IMR-90 (cell line): ENCODE measurements around the gene PLA2G4B. TPM values are rescaled to one million over a fixed set of nuclear protein-coding genes. Genes with fewer than 3 reads are reported as not detected.

ENCODE experiments used
- ATAC-seq: fragments of 200-7000 bp; cut with Tn5 transposase; 2 replicates; pipeline ENCODE4 v1.9.1; 2020; ENCODE audit warnings: low read depth, mild to moderate bottlenecking, moderate library complexity
- BruUV-seq: library from RNA; stranded (reverse); fragments of 400-500 nt; replicated peaks from 2 replicates; lab custom pipeline; 2021; lab: Mats Ljungman, UMichigan
- CTCF ChIA-PET: fragments of 300-600 bp; formaldehyde crosslinking; extraction: SDS; loops from one replicate; lab custom pipeline; 2021; ENCODE audit warnings: antibody characterized with exemption; lab: Yijun Ruan, JAX
- POLR2A ChIA-PET: fragments of 300-600 bp; sonication (Branson Sonifier 250); formaldehyde crosslinking; loops from one replicate; lab custom pipeline; 2022; ENCODE audit warnings: antibody characterized with exemption; ENCODE audit not compliant: unreplicated experiment; lab: Charles Lee
- DNase-seq: peaks from one replicate; pipeline ENCODE4 v3.0.0; 2013
- H2AFZ ChIP-seq: replicated peaks from 2 replicates; pipeline ENCODE3; 2013; ENCODE audit warnings: low read length, mild to moderate bottlenecking; ENCODE audit not compliant: poor library complexity
- H2AK5ac ChIP-seq: 2 replicates; pipeline ENCODE4 v1.6.1; 2013; ENCODE audit warnings: low read depth, low read length, inconsistent platforms
- H2AK9ac ChIP-seq: replicated peaks from 2 replicates; pipeline ENCODE3; 2013; ENCODE audit warnings: mild to moderate bottlenecking, low read depth, low read length, moderate library complexity; ENCODE audit not compliant: poor library complexity
- H2BK120ac ChIP-seq: 2 replicates; pipeline ENCODE4 v1.6.1; 2013; ENCODE audit warnings: low read depth, low read length, inconsistent platforms
- H2BK15ac ChIP-seq: 3 replicates; pipeline ENCODE4 v1.6.1; 2013; ENCODE audit warnings: low read depth, low read length, inconsistent platforms
- H2BK20ac ChIP-seq: 2 replicates; pipeline ENCODE4 v1.6.1; 2013; ENCODE audit warnings: low read depth, mild to moderate bottlenecking, inconsistent platforms, low read length, moderate library complexity
- H2BK5ac ChIP-seq: 2 replicates; pipeline ENCODE4 v1.6.1; 2013; ENCODE audit warnings: mild to moderate bottlenecking, low read depth, low read length, inconsistent platforms; ENCODE audit not compliant: poor library complexity, severe bottlenecking
- H3K14ac ChIP-seq: replicated peaks from 2 replicates; pipeline ENCODE4 v1.6.1; 2013; ENCODE audit warnings: low read depth, low read length, inconsistent platforms
- H3K18ac ChIP-seq: 2 replicates; pipeline ENCODE4 v1.6.1; 2013; ENCODE audit warnings: low read depth, low read length, control low read depth
- H3K23ac ChIP-seq: 2 replicates; pipeline ENCODE4 v1.6.1; 2013; ENCODE audit warnings: low read depth, low read length, inconsistent platforms
- H3K27ac ChIP-seq: 2 replicates; pipeline ENCODE4 v1.5.1; 2013; ENCODE audit warnings: mild to moderate bottlenecking, control low read depth, low read length; ENCODE audit not compliant: insufficient read depth
- H3K27me3 ChIP-seq: 2 replicates; pipeline ENCODE4 v1.6.1; 2013; ENCODE audit warnings: low read length; ENCODE audit not compliant: control insufficient read depth, insufficient read depth
- H3K36me3 ChIP-seq: 2 replicates; pipeline ENCODE4 v1.6.1; 2013; ENCODE audit warnings: low read length, mixed read lengths; ENCODE audit not compliant: control insufficient read depth, insufficient read depth
- H3K4ac ChIP-seq: 2 replicates; pipeline ENCODE4 v1.6.1; 2013; ENCODE audit warnings: low read depth, low read length, inconsistent platforms
- H3K4me1 ChIP-seq: 2 replicates; pipeline ENCODE4 v1.6.1; 2013; ENCODE audit warnings: low read length, mixed read lengths; ENCODE audit not compliant: control insufficient read depth, insufficient read depth
- H3K4me2 ChIP-seq: 2 replicates; pipeline ENCODE4 v1.6.1; 2013; ENCODE audit warnings: low read depth, mild to moderate bottlenecking, control low read depth, low read length, moderate library complexity
- H3K4me3 ChIP-seq: 2 replicates; pipeline ENCODE4 v1.5.1; 2013; ENCODE audit warnings: low read depth, mild to moderate bottlenecking, control low read depth, low read length, moderate library complexity; ENCODE audit not compliant: insufficient read depth
- H3K56ac ChIP-seq: 2 replicates; pipeline ENCODE4 v1.6.1; 2013; ENCODE audit warnings: low read length, inconsistent platforms; ENCODE audit not compliant: insufficient read depth; ENCODE audit errors: extremely low read depth
- H3K79me1 ChIP-seq, 2 experiments: 2 replicates each; pipeline ENCODE4 v1.6.1; 2013; ENCODE audit warnings: low read length in 2 of 2, inconsistent platforms in 1 of 2, low read depth in 1 of 2
- H3K9ac ChIP-seq: 2 replicates; pipeline ENCODE4 v1.6.1; 2013; ENCODE audit warnings: low read depth, low read length, control low read depth
- H3K9me1 ChIP-seq: 2 replicates; pipeline ENCODE4 v1.6.1; 2013; ENCODE audit warnings: low read length, inconsistent platforms; ENCODE audit not compliant: insufficient read depth
- H3K9me3 ChIP-seq: 2 replicates; pipeline ENCODE4 v1.6.1; 2013; ENCODE audit warnings: low read length; ENCODE audit not compliant: control insufficient read depth, insufficient read depth
- H4K20me1 ChIP-seq: 2 replicates; pipeline ENCODE4 v1.6.1; 2013; ENCODE audit warnings: low read length, inconsistent platforms; ENCODE audit not compliant: insufficient read depth
- H4K5ac ChIP-seq: 2 replicates; pipeline ENCODE4 v1.6.1; 2013; ENCODE audit warnings: mild to moderate bottlenecking, low read depth, low read length, control low read depth
- H4K8ac ChIP-seq, 2 experiments: 2 replicates each; pipeline ENCODE4 v1.6.1; 2013; ENCODE audit warnings: low read depth in 2 of 2, low read length in 2 of 2, control low read depth in 1 of 2, inconsistent platforms in 1 of 2
- H4K91ac ChIP-seq: 2 replicates; pipeline ENCODE4 v1.6.1; 2013; ENCODE audit warnings: low read depth, low read length, inconsistent platforms; ENCODE audit not compliant: insufficient read depth
- CHD1 ChIP-seq: IDR thresholded peaks from 2 replicates; pipeline ENCODE4 v1.6.1; 2012; ENCODE audit warnings: low read depth, low read length, improper control_type of control experiment
- MAFK ChIP-seq: IDR thresholded peaks from 2 replicates; pipeline ENCODE4 v1.6.1; 2012; ENCODE audit warnings: low read depth, low read length, improper control_type of control experiment
- SMC3 ChIP-seq: fragments of 150-350 bp; IDR thresholded peaks from 2 replicates; pipeline ENCODE4 v1.6.1; 2016; ENCODE audit warnings: low read depth, mild to moderate bottlenecking, antibody characterized with exemption, low read length, moderate library complexity
- WGBS, 2 experiments: methylation state at CpG; one replicate each; pipeline versions ENCODE4 v1.1.5 to v1.1.7; 2013; ENCODE audit warnings: missing lambda C conversion rate in 2 of 2; ENCODE audit not compliant: insufficient read length in 1 of 2; ENCODE audit errors: extremely low coverage in 2 of 2; 5-methylcytosine and 5-hydroxymethylcytosine counted together
- dilution Hi-C: fragments of 300-500 bp; cut with HindIII; formaldehyde crosslinking; loops from one replicate; pipeline ENCODE4 v1.14.3; 2018; ENCODE audit warnings: low sequenced_read_pairs; ENCODE audit not compliant: unreplicated experiment
- in situ Hi-C: fragments of 300-500 bp; cut with MboI; formaldehyde crosslinking; loops from 3 replicates; pipeline ENCODE4 v1.14.3; 2019; ENCODE audit warnings: low sequenced_read_pairs, inconsistent platforms, mixed read lengths
- intact Hi-C: fragments of 100-400 bp; cut with micrococcal nuclease; formaldehyde crosslinking; loops from 2 replicates; pipeline ENCODE4 v1.10.0; 2022
- polyA plus RNA-seq, 3 experiments: library from polyadenylated mRNA; depleted of rRNA; stranded (reverse); fragments of >200 nt; gene quantifications; 2 replicates each; pipeline ENCODE4 v1.2.3, GENCODE V29; 2012; ENCODE audit warnings: low replicate concordance in 1 of 3
- total RNA-seq: library from RNA; depleted of rRNA; stranded (reverse); fragments of >200 nt; gene quantifications from 2 replicates; pipeline ENCODE4 v1.2.3, GENCODE V29; 2012
- TF ChIP-seq, protein P1 (sequence below): fragments of 150-350 bp; IDR thresholded peaks from 2 replicates; pipeline ENCODE4 v1.6.1; 2016; ENCODE audit warnings: low read depth, mild to moderate bottlenecking, low read length, moderate library complexity, borderline replicate concordance
- TF ChIP-seq, protein P2 (sequence below): conservative IDR thresholded peaks from 2 replicates; pipeline ENCODE4 v1.5.1; 2012; ENCODE audit warnings: mild to moderate bottlenecking, low read depth, low read length, improper control_type of control experiment

The PLA2G4B gene
- total and polyA plus RNA-seq, 2 of the 4 experiments (the other 2 are of a cell fraction): 0.18 to 3.1 TPM

DNA sequence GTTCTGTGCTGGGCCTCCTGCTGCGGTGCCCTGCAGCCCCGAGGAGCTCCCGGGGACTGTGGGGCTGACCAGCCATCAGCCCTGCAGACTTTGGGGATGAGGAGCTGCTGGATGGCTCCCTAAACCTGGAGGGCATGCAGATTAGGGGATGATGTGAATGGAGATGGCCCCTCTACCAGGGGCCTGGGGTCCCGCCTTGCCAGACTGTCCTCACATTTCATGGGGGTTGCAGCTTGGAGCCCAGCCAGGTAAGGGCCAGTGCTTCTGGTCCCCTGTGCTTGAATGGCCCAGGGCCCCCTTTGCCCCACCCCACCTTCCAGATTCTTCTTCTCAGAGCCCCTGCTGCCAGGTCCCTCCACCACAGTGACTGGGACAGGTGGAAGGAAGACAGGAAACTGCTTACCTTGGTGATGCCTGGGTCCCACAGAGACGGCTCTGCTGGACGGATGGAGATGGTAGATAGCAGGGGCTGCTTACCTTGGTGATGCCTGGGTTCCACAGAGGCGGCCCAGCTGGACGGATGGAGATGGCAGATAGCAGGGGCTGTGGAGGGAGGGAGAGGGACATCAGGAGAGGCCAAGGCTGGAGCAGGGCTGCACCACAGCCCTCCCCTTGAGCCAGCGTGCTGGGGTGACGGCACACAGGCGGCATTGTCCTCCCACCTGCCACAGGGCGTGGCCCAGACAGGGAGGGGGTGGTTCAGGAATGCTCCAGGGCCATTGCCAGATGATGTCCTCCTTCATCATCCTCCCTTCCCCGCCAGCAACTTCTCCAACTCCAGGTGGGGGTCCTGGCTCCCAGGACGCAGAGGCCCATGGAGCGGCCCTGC, 55.0 kb downstream of the PLA2G4B start, which contains the start of gene SPTBN5:
Gene SPTBN5, minus strand, starts transcription at position 632 of the 829 bp plus-strand sequence. Its CDS starts 556 bp downstream, at position 76.
- H4K20me1 ChIP-seq: no peaks in the 10 kb centered on the region
- 0 out of 2 replicates have a peak within 1 kb of the TSS, but pooled peaks have one; percentile 30 for H2BK20ac ChIP-seq
- no peaks in the 10 kb centered on the region for H3K79me1 ChIP-seq
- TF ChIP-seq, protein P1, sequence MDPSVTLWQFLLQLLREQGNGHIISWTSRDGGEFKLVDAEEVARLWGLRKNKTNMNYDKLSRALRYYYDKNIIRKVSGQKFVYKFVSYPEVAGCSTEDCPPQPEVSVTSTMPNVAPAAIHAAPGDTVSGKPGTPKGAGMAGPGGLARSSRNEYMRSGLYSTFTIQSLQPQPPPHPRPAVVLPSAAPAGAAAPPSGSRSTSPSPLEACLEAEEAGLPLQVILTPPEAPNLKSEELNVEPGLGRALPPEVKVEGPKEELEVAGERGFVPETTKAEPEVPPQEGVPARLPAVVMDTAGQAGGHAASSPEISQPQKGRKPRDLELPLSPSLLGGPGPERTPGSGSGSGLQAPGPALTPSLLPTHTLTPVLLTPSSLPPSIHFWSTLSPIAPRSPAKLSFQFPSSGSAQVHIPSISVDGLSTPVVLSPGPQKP: no peak
- TF ChIP-seq CHD1: no peak
- no peak for TF ChIP-seq SMC3
- TF ChIP-seq MAFK: no peak
- TF ChIP-seq, protein P2, sequence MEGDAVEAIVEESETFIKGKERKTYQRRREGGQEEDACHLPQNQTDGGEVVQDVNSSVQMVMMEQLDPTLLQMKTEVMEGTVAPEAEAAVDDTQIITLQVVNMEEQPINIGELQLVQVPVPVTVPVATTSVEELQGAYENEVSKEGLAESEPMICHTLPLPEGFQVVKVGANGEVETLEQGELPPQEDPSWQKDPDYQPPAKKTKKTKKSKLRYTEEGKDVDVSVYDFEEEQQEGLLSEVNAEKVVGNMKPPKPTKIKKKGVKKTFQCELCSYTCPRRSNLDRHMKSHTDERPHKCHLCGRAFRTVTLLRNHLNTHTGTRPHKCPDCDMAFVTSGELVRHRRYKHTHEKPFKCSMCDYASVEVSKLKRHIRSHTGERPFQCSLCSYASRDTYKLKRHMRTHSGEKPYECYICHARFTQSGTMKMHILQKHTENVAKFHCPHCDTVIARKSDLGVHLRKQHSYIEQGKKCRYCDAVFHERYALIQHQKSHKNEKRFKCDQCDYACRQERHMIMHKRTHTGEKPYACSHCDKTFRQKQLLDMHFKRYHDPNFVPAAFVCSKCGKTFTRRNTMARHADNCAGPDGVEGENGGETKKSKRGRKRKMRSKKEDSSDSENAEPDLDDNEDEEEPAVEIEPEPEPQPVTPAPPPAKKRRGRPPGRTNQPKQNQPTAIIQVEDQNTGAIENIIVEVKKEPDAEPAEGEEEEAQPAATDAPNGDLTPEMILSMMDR: no peak
- H3K9me3 ChIP-seq: no peaks in the 10 kb centered on the region
- H4K8ac ChIP-seq: peak within 1 kb of the TSS in 1 of 2 experiments; percentile 45; a peak in 1 of 4 replicates
- 96% methylated on average over 5 of the region's 15 CpGs; no CpG with 5 or more reads in 1 of the 2 experiments for WGBS, 2 experiments
- H2AK9ac ChIP-seq: peak within 1 kb of the TSS; percentile 91
- ChIA-PET CTCF (no interaction called here), POLR2A (no interaction called here)
- H2BK15ac ChIP-seq: no peak within 1 kb of the TSS
- no peak within 1 kb of the TSS for H4K5ac ChIP-seq
- H3K4me1 ChIP-seq: peaks cover 6% of the 10 kb centered on the region; the same call in 1 of the 2 replicates
- no peak within 1 kb of the TSS for H3K9ac ChIP-seq
- no peak within 1 kb of the TSS for H3K27ac ChIP-seq
- no peak within 1 kb of the TSS for H3K4me3 ChIP-seq
- no TSS peak for BruUV-seq
- peaks cover 6% of the 10 kb centered on the region; the same call in 1 of the 2 replicates for H3K9me1 ChIP-seq
- H3K27me3 ChIP-seq: peaks cover 4% of the 10 kb centered on the region; the same call in 1 of the 2 replicates
- H2BK120ac ChIP-seq: no peak within 1 kb of the TSS; the same call in 1 of the 2 replicates
- 0 out of 2 replicates have a peak within 1 kb of the TSS, but pooled peaks have one; percentile 4 for H4K91ac ChIP-seq
- peaks cover 2% of the 10 kb centered on the region; the same call in 1 of the 2 replicates for H3K36me3 ChIP-seq
- in situ Hi-C loops (no loop called here), intact Hi-C loops (no loop called here), dilution Hi-C loops (no loop called here)
- H2AK5ac ChIP-seq: peak within 1 kb of the TSS; percentile 9; the same call in 1 of the 2 replicates
- no peak within 1 kb of the TSS for H3K18ac ChIP-seq
- ATAC-seq (no peak), DNase-seq (no peak)
- H3K23ac ChIP-seq: no peak within 1 kb of the TSS
- peak within 1 kb of the TSS; percentile 29 for H3K4ac ChIP-seq
- peak within 1 kb of the TSS; percentile 81 for H2AFZ ChIP-seq
- 0 out of 2 replicates have a peak within 1 kb of the TSS, but pooled peaks have one; percentile 41 for H3K4me2 ChIP-seq
- H2BK5ac ChIP-seq: no peak within 1 kb of the TSS
- H3K14ac ChIP-seq: peak within 1 kb of the TSS; percentile 61
- no peak within 1 kb of the TSS for H3K56ac ChIP-seq
